HL-60 (cell line): Measurements from ENCODE around the gene HS1BP3.

Source experiments
- DNase-seq, 2 experiments: peaks; one replicate each; pipeline ENCODE4 v3.0.0-alpha.2; 2010 to 2020; ENCODE audit warnings: low read depth in 1 of 2, low spot score in 1 of 2
- H3K27ac ChIP-seq: fragments of 250-450 bp; sonication (Bioruptor Pico); replicated peaks from 2 replicates; pipeline ENCODE4 v1.5.1; 2020; ENCODE audit warnings: mild to moderate bottlenecking, moderate library complexity
- H3K27me3 ChIP-seq: fragments of 250-450 bp; sonication (Bioruptor Pico); 2 replicates; pipeline ENCODE4 v1.5.1; 2021; ENCODE audit warnings: mild to moderate bottlenecking, moderate library complexity; ENCODE audit not compliant: insufficient read depth, poor library complexity, severe bottlenecking
- H3K4me3 ChIP-seq: replicated peaks from 2 replicates; pipeline ENCODE4 v1.5.1; 2011; ENCODE audit warnings: mild to moderate bottlenecking, control low read depth, low read length; ENCODE audit not compliant: insufficient read depth
- GABPA ChIP-seq: IDR thresholded peaks from 2 replicates; pipeline ENCODE4 v1.6.1; 2012; ENCODE audit warnings: low read depth
- POLR2AphosphoS5 ChIP-seq: IDR thresholded peaks from 2 replicates; pipeline ENCODE4 v1.6.1; 2012; ENCODE audit warnings: low read depth
- SPI1 ChIP-seq: IDR thresholded peaks from 2 replicates; pipeline ENCODE4 v1.6.1; 2012; ENCODE audit warnings: low read depth, mild to moderate bottlenecking, borderline replicate concordance
- TF ChIP-seq, protein P1 (sequence below): IDR thresholded peaks from 2 replicates; pipeline ENCODE4 v1.6.1; 2012; ENCODE audit warnings: low read depth; ENCODE audit not compliant: insufficient replicate concordance
- TF ChIP-seq, protein P2 (sequence below): IDR thresholded peaks from one replicate; pipeline ENCODE4 v1.5.1; 2011; ENCODE audit warnings: low read length, control low read depth, inconsistent platforms; ENCODE audit not compliant: insufficient read depth

Gene HS1BP3

GRCh38 chr2:20603791-20604190 is 47.1 kb downstream of the HS1BP3 start:
- TF ChIP-seq GABPA (no peak), POLR2AphosphoS5 (no peak), SPI1 (no peak)
- TF ChIP-seq, protein P1, sequence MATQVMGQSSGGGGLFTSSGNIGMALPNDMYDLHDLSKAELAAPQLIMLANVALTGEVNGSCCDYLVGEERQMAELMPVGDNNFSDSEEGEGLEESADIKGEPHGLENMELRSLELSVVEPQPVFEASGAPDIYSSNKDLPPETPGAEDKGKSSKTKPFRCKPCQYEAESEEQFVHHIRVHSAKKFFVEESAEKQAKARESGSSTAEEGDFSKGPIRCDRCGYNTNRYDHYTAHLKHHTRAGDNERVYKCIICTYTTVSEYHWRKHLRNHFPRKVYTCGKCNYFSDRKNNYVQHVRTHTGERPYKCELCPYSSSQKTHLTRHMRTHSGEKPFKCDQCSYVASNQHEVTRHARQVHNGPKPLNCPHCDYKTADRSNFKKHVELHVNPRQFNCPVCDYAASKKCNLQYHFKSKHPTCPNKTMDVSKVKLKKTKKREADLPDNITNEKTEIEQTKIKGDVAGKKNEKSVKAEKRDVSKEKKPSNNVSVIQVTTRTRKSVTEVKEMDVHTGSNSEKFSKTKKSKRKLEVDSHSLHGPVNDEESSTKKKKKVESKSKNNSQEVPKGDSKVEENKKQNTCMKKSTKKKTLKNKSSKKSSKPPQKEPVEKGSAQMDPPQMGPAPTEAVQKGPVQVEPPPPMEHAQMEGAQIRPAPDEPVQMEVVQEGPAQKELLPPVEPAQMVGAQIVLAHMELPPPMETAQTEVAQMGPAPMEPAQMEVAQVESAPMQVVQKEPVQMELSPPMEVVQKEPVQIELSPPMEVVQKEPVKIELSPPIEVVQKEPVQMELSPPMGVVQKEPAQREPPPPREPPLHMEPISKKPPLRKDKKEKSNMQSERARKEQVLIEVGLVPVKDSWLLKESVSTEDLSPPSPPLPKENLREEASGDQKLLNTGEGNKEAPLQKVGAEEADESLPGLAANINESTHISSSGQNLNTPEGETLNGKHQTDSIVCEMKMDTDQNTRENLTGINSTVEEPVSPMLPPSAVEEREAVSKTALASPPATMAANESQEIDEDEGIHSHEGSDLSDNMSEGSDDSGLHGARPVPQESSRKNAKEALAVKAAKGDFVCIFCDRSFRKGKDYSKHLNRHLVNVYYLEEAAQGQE, result no peak
- TF ChIP-seq, protein P2, sequence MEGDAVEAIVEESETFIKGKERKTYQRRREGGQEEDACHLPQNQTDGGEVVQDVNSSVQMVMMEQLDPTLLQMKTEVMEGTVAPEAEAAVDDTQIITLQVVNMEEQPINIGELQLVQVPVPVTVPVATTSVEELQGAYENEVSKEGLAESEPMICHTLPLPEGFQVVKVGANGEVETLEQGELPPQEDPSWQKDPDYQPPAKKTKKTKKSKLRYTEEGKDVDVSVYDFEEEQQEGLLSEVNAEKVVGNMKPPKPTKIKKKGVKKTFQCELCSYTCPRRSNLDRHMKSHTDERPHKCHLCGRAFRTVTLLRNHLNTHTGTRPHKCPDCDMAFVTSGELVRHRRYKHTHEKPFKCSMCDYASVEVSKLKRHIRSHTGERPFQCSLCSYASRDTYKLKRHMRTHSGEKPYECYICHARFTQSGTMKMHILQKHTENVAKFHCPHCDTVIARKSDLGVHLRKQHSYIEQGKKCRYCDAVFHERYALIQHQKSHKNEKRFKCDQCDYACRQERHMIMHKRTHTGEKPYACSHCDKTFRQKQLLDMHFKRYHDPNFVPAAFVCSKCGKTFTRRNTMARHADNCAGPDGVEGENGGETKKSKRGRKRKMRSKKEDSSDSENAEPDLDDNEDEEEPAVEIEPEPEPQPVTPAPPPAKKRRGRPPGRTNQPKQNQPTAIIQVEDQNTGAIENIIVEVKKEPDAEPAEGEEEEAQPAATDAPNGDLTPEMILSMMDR, result no peak
- DNase-seq, result no peak
- Histone ChIP-seq H3K27ac (no peak overlapping the region), H3K4me3 (no peak overlapping the region), H3K27me3 (peaks cover 2% of the 10 kb centered on the region)

GRCh38 chr2:20602803-20603202 is 48.1 kb downstream of the HS1BP3 start:
- H3K4me3 ChIP-seq, result no peak overlapping the region
- no peak for TF ChIP-seq SPI1
- peaks cover 2% of the 10 kb centered on the region for H3K27me3 ChIP-seq
- DNase-seq, result no peak
- H3K27ac ChIP-seq, result no peak overlapping the region

- no peak overlapping the region for H3K4me3 ChIP-seq
- TF ChIP-seq, protein P2, result no peak
- no peak for TF ChIP-seq SPI1
- TF ChIP-seq GABPA, result no peak
- TF ChIP-seq, protein P1, result no peak
- no peak for TF ChIP-seq POLR2AphosphoS5
- peaks cover 2% of the 10 kb centered on the region for H3K27me3 ChIP-seq
- DNase-seq, result no peak
- H3K27ac ChIP-seq, result no peak overlapping the region
These were observed 50.1 kb downstream of the HS1BP3 start for GRCh38 chr2:20600756-20601325.

- DNase-seq, result no peak
- peaks cover 2% of the 10 kb centered on the region for H3K27me3 ChIP-seq
- TF ChIP-seq POLR2AphosphoS5 (no peak), SPI1 (no peak), GABPA (no peak)
- TF ChIP-seq, protein P2, result no peak
- TF ChIP-seq, protein P1, result no peak
These were observed 50.9 kb downstream of the HS1BP3 start for GRCh38 chr2:20599861-20600461.

More at GRCh38 chr2:20599861-20600461, 50.9 kb downstream of the HS1BP3 start:
- Histone ChIP-seq H3K27ac (no peak overlapping the region), H3K4me3 (no peak overlapping the region)
